DMS153 (cell line): ENCODE data around the gene NNT.
A peak's percentile ranks its signal among the peaks of the same experiment; 100 is the strongest.
"Not testable (repeated sequence)": the region's sequence is repeated elsewhere in the genome, so short reads cannot be mapped to it uniquely, and the experiment has no call there.

Experiments
- DNase-seq: peaks from one replicate; lab custom pipeline; 2025; lab: John Stamatoyannopoulos, UW

NNT gene

GRCh38 chr5:43602461-43603343 is at the start of gene NNT:
Gene NNT, plus strand, starts transcription at chr5:43603180. Its CDS starts 6,016 bp downstream, at chr5:43609196.
- peak; percentile 75 for DNase-seq

DNA sequence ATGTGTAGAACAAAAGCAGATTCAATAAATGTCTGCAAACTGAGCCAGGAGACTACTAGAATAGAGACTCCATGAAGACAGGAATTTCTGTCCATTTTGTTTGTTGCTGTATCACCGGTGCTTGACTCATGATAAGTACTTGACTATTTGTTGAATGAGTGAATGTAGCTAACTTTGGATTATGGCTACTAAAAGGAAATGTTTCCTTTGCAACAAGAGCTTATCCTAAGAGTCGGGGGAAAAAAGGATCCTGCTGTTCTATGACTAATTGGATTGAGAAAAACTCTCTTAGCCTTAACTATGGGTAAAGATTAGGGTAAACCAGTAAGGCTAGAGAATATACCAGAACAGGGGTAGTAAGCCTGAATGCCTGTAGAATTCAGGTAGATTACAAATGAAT is 49.6 kb upstream of the NNT start:
- no peak for DNase-seq

DNA sequence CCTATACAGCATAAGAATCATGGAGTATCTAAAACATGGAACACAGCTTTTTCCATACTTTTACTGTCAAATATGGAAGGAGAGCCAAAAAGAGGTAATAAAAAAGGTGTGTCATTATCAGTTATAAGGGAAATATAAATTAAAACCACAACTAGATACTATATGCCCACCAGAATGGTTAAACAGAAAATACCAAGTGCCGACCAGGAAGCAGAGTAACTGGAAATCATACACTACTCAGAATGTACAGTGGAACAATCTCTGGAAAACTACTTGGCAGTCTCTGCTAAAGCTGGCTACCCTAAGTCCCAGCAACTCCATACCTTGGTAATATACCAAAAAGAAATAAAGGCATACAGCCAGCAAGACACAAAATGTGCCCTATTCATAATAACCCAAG is 48.5 kb upstream of the NNT start:
- no peak for DNase-seq

DNA sequence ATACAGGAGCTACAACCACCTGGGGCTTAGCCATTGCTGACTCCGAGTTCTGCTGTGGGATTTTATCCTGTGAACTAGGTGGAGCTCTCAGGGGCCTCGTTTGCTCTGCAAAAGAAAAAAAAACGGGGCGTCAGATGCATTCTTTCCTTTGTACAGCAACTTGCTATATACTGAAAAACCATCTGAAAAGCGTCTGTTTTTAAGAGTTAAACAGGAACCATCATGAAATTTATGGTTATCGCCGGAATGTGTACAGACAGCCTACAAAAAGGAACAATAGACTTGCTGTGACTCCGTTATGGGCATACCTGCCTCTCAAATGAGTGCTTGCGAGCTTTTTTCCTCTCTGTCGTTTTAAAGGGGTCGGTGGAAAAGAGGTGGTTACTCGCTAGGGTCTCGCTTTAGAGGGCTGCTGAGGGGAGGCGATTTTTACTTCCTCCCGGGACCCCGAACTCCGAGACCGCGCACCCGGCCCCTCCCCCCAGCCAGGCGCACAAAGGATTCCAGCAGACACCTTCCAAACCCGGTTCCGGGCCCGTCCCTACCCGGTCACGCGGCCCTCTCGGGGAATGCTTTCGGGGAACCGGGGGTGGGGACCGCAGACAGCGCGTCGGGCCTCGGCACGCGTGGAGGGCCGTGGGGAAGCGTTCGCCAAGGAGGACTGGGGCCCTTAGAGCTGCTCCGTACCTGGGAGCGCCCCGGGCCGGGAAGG is 46.9 kb upstream of the NNT start:
- DNase-seq, result peak; percentile 6

DNA sequence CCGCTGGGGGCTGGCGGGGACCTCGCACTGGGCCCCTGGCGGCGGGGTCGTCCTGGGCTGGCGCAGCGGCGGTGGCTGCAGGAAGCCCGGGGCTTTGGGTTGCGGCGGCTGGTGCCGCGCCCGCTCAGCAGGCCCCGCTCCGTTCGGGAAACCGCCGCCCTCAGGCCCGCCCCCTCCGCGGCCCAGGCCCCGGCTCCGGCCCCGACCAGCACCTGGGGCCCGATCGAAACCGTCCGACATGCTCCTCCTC is 46.4 kb upstream of the NNT start:
- not testable (repeated sequence) for DNase-seq

DNA sequence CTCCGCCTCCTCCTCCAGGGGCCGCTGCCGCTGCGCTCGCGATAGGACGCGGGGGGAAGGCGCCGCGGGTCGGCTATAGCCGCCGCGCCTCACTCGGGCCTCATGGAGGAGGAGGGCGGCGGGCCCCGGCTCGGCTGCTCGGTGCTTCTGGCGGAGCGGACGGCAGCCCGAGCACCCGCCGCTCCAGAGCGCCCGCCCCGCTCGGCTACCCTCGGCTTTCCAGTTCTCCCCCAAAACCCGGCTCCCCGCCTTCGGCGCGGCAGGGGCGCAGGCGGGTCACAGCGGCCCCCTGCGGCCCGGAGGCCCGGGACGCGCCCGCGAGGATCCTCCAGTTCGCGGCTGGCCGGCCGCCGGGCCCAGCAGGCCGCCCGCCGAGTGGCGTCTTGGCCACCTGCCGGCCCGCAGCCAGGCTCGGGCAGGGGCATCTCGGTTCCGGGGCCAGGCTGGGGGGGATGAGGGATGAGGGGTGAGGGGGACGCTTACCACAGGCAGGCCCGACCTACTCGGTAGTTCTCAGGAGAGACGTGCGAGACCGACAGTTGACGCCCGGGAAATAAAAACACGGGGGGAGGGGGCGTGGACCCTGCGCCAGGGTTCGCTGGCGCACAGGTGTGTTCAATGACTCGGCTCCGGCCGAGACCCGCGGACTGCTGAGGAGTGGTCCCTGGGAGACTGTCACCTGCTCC is 46.0 kb upstream of the NNT start, which contains the start of gene PAIP1:
Gene PAIP1 (minus strand): TSS at position 221 of the 686 bp plus-strand sequence. CDS start 231 bp downstream, outside the sequence.
- peak; percentile 83 for DNase-seq

GRCh38 chr5:43560128-43560527 is 42.9 kb upstream of the NNT start:
- DNase-seq, result no peak

GRCh38 chr5:43561356-43561755 is 41.6 kb upstream of the NNT start:
- DNase-seq, result no peak

DNA sequence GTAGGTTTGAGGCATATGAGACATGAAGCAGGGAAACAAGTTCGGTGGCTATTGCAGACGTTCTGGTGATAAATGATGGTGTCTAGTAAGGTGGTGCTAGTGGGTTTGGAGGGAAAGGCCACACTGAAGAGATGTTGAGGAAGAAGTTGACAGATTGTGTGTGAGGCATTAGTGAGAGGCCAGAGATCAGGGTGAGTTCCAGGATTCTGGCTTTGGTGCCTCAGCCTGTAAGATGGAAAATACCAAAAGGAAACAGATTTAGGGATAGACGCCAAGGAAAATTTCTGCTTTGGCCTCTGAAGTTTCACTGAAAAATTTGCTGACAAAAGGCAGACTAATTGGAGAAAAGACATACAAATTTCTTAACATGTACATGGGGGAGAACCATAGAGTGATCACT is 39.7 kb upstream of the NNT start:
- DNase-seq, result no peak

- no peak for DNase-seq
These were observed 38.6 kb upstream of the NNT start for GRCh38 chr5:43564289-43564850.

GRCh38 chr5:43565043-43565442 is 37.9 kb upstream of the NNT start:
- no peak for DNase-seq

- no peak for DNase-seq
These were observed 35.0 kb upstream of the NNT start for GRCh38 chr5:43567967-43568366.

GRCh38 chr5:43569236-43569746 is 33.7 kb upstream of the NNT start:
- no peak for DNase-seq

- DNase-seq, result no peak
These were observed 32.4 kb upstream of the NNT start for GRCh38 chr5:43570450-43571158.

DNA sequence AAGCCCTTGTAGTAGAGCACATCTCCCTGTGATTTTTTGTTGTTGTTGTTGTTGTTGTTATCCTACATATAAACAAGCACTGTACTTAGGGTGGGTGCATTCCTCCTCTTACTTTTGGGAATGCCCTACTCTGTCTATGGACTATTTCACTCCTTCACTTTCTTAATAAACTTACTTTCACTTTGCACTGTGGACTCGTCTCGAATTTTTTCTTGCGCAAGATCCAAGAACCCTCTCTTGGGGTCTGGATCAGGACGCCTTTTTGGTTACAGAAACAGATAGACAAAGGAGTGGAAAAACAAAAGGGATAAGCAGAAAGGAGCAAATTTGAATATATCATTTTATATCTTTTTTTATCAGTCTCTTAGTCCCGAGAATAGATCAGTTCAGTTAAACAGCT is 31.7 kb upstream of the NNT start:
- no peak for DNase-seq

DNA sequence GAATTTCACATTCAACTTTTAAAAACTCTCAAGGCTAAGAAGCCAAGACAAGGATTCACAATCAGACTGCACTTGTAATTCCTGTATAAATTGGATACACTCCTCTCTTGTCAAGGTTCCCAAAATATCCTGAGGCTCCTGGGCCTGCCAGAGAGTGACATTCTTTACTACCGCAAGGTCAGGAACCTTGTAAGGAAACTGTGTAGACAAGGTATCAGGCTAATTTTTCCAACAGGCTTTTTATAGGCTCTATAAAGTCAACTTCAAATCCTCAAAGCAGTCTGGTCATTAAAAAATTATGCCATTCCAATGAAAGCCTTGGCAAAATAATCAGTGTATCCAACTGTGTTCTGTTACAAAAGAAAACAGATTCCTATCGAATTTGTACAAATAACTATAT is 30.6 kb upstream of the NNT start:
- no peak for DNase-seq

DNA sequence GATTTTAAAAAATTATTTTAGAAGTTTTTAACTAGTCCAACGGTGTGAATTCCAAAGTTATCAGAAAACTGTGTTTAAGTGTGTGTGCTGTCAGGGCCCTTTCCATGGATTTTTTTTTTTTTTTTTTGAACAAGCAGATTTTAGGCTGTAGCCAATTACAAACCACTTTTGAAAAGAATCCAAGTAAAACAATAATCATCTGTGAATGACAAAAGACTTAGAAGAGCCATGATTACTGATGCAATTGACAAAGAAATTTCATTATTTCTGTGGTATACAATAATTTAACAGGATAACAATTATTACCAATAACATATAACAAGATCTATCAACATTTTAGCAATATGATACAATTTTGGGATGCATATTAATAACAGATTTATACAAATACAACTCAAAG is 29.9 kb upstream of the NNT start:
- DNase-seq, result no peak

GRCh38 chr5:43580402-43581210 is 22.4 kb upstream of the NNT start:
- DNase-seq, result not testable (repeated sequence)

DNA sequence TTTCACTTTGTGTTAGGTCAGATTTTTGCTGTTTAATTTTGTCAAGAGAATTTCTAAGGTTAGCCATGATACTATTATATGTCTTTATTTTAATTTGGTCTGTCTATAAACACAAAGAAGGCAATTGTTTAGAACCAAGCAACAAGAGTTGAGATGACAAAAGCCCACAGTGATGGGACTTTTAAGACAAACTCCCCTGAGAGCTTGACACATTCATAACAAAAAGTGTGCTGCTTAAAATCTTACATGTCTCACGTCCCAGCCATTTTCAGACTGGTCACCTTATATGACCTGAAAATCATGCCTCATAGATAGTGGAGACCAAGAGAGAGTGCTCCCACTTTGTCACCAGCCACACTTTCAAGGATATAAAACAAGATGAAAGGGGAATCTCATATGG is 21.6 kb upstream of the NNT start:
- DNase-seq, result no peak

GRCh38 chr5:43582082-43583005 is 20.6 kb upstream of the NNT start:
- DNase-seq, result no peak
